ENCODE data around the gene ZBTB46. TPM values are rescaled to one million over a fixed set of nuclear protein-coding genes. Genes with fewer than 3 reads are reported as not detected.

ZBTB46 gene
- total RNA-seq, 1 experiment from 2014 or later, result 10.7 TPM

DNA sequence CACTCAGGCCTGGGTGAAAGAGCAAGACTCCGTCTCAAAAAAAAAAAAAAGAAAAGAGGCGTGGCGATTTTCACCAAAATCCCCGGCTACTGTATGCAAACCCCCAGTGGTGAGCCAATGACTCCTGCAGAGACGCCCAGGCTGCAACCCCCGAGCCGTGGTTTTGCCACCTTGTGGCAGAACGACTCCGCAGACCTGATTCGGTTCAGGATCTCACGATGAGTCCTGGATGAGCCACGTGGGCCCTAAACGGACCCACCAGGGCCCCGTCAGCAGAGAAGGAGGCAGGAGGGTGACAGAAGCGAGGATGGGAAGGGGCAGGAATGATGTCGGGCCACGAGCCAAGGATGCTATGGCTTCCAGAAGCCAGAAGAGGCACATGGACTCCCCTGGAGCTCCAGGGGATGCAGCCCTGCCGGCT lies 49.0 kb downstream of the ZBTB46 start (continued):
- TF ChIP-seq, protein P1, sequence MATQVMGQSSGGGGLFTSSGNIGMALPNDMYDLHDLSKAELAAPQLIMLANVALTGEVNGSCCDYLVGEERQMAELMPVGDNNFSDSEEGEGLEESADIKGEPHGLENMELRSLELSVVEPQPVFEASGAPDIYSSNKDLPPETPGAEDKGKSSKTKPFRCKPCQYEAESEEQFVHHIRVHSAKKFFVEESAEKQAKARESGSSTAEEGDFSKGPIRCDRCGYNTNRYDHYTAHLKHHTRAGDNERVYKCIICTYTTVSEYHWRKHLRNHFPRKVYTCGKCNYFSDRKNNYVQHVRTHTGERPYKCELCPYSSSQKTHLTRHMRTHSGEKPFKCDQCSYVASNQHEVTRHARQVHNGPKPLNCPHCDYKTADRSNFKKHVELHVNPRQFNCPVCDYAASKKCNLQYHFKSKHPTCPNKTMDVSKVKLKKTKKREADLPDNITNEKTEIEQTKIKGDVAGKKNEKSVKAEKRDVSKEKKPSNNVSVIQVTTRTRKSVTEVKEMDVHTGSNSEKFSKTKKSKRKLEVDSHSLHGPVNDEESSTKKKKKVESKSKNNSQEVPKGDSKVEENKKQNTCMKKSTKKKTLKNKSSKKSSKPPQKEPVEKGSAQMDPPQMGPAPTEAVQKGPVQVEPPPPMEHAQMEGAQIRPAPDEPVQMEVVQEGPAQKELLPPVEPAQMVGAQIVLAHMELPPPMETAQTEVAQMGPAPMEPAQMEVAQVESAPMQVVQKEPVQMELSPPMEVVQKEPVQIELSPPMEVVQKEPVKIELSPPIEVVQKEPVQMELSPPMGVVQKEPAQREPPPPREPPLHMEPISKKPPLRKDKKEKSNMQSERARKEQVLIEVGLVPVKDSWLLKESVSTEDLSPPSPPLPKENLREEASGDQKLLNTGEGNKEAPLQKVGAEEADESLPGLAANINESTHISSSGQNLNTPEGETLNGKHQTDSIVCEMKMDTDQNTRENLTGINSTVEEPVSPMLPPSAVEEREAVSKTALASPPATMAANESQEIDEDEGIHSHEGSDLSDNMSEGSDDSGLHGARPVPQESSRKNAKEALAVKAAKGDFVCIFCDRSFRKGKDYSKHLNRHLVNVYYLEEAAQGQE (IDR thresholded peaks at IDR 0.05; ENCODE audit: low read depth), result no peak
- TF ChIP-seq EZH2 (IDR thresholded peaks at IDR 0.05) (no peak), CBX3 (IDR thresholded peaks at IDR 0.05; ENCODE audit: low read depth) (no peak)

DNA sequence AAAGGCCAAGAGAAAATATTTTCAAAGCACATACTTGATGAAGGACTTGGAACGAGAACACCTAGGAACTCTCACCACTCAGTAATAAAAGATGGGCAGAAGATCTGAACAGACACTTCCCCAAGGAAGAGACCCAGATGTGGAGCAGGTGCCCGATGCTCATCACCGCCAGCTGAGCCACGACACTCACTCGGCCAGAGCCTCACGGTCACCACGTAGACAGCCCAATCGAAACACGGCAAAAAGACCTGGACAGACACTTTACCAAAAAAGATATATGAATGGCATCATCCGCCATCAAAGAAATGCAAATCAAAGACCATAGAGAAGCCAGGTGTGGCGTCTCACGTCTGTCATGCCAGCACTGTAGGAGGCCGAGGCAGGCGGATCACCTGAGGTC lies 49.9 kb downstream of the ZBTB46 start:
- no peak overlapping the region for H2AFZ ChIP-seq (ENCODE audit: low read depth, low read length, poor library complexity, severe bottlenecking)
- intact Hi-C loops (cut with micrococcal nuclease), result loop anchor here (10.0 kb wide), 1 partner anchor 194 kb away; the partner anchor contains the start of gene SAMD10
- peaks cover 29 to 36% of the 10 kb centered on the region in 2 experiments for H3K4me1 ChIP-seq (ENCODE audit: control insufficient read depth in 1 of 2, insufficient read depth in 2 of 2, low read length in 2 of 2)
- H3K36me3 ChIP-seq (ENCODE audit: control insufficient read depth in 1 of 2, insufficient read depth in 2 of 2, low read length in 2 of 2), result no peaks in the 10 kb centered on the region
- DNase-seq (ENCODE audit: low read depth, low spot score) (no peak), ATAC-seq (no peak)
- no peaks in the 10 kb centered on the region for H3K9me3 ChIP-seq (ENCODE audit: control insufficient read depth in 1 of 2, insufficient read depth in 1 of 2, low read depth in 1 of 2, low read length in 2 of 2)
- RAD21 ChIA-PET (ENCODE audit: low non-redundant PET in 1 of 2, low total read pairs in 2 of 2, uncharacterized antibody in 2 of 2, unreplicated experiment in 2 of 2), result no interaction called here
- POLR2A ChIA-PET, result no interaction called here
- no peaks in the 10 kb centered on the region for H3K27me3 ChIP-seq (ENCODE audit: insufficient read depth, low read length)
- H3K9ac ChIP-seq (ENCODE audit: low read length), result no peak overlapping the region; the same call in 1 of the 2 replicates
- no peaks in the 10 kb centered on the region for H4K20me1 ChIP-seq (ENCODE audit: insufficient read depth)
- no peaks in the 10 kb centered on the region for H3K79me2 ChIP-seq (ENCODE audit: insufficient read depth, low read length)
- peak overlapping the region; percentile 60 for H3K4me2 ChIP-seq (ENCODE audit: low read length)
- BruUV-seq (replicated peaks), result no TSS peak
- H3K4me3 ChIP-seq (replicated peaks in 1 of 2; ENCODE audit: low read depth in 1 of 2, low read length in 2 of 2), result 0 out of 4 replicates have a peak overlapping the region, but pooled peaks of 1 of the 2 experiments have one; percentile 11
- CTCF ChIA-PET, result no interaction called here
- peak overlapping the region; percentile 52 for H3K27ac ChIP-seq (ENCODE audit: low read depth, low read length)
- H3K9me2 ChIP-seq (ENCODE audit: insufficient read depth), result no peaks in the 10 kb centered on the region
- TF ChIP-seq ELF1 (IDR thresholded peaks at IDR 0.05; ENCODE audit: borderline replicate concordance, low read depth) (no peak), JUND (IDR thresholded peaks at IDR 0.05) (no peak), POLR2A (IDR thresholded peaks at IDR 0.05; ENCODE audit: borderline replicate concordance, extremely low read depth, insufficient read depth, insufficient read length) (no peak), SRF (IDR thresholded peaks at IDR 0.05; ENCODE audit: low read depth) (no peak), YY1 (IDR thresholded peaks at IDR 0.05; ENCODE audit: extremely low read depth, insufficient replicate concordance, low read depth, low read length) (no peak), CBX3 (IDR thresholded peaks at IDR 0.05; ENCODE audit: low read depth) (no peak), TCF7L2 (IDR thresholded peaks at IDR 0.05; ENCODE audit: borderline replicate concordance, extremely low read depth, insufficient read depth, insufficient read length) (no peak), RAD21 (IDR thresholded peaks at IDR 0.05; ENCODE audit: low read depth) (no peak), SP1 (IDR thresholded peaks at IDR 0.05; ENCODE audit: low read depth) (no peak), SIN3A (IDR thresholded peaks at IDR 0.05; ENCODE audit: low read depth) (no peak), ZFX (IDR thresholded peaks at IDR 0.05) (no peak), EZH2 (IDR thresholded peaks at IDR 0.05) (no peak), FOSL1 (IDR thresholded peaks at IDR 0.05; ENCODE audit: low read depth) (no peak)
- TF ChIP-seq, protein P1 (IDR thresholded peaks at IDR 0.05; ENCODE audit: low read depth), result no peak
- TF ChIP-seq, protein P2, sequence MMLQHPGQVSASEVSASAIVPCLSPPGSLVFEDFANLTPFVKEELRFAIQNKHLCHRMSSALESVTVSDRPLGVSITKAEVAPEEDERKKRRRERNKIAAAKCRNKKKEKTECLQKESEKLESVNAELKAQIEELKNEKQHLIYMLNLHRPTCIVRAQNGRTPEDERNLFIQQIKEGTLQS (IDR thresholded peaks at IDR 0.05), result no peak
- TF ChIP-seq, protein P3, sequence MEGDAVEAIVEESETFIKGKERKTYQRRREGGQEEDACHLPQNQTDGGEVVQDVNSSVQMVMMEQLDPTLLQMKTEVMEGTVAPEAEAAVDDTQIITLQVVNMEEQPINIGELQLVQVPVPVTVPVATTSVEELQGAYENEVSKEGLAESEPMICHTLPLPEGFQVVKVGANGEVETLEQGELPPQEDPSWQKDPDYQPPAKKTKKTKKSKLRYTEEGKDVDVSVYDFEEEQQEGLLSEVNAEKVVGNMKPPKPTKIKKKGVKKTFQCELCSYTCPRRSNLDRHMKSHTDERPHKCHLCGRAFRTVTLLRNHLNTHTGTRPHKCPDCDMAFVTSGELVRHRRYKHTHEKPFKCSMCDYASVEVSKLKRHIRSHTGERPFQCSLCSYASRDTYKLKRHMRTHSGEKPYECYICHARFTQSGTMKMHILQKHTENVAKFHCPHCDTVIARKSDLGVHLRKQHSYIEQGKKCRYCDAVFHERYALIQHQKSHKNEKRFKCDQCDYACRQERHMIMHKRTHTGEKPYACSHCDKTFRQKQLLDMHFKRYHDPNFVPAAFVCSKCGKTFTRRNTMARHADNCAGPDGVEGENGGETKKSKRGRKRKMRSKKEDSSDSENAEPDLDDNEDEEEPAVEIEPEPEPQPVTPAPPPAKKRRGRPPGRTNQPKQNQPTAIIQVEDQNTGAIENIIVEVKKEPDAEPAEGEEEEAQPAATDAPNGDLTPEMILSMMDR (IDR thresholded peaks at IDR 0.05 in 2 of 3, conservative IDR thresholded peaks at IDR 0.05 in 1 of 3; ENCODE audit: borderline replicate concordance in 1 of 3, insufficient read depth in 1 of 3, low read depth in 2 of 3, low read length in 2 of 3), result no peak
- TF ChIP-seq, protein P4, sequence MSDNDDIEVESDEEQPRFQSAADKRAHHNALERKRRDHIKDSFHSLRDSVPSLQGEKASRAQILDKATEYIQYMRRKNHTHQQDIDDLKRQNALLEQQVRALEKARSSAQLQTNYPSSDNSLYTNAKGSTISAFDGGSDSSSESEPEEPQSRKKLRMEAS (IDR thresholded peaks at IDR 0.05), result no peak

All from HCT116 (cell line).